GM21825 (cell line): ENCODE measurements around the gene METTL21A.
A peak's percentile ranks its signal among the peaks of the same experiment; 100 is the strongest.

Experiments
- ATAC-seq: cut with Tn5 transposase; IDR thresholded peaks from one replicate; pipeline ENCODE4 v1.9.1; 2021; ENCODE audit warnings: mild to moderate bottlenecking, moderate library complexity; ENCODE audit not compliant: unreplicated experiment

Gene METTL21A

GRCh38 chr2:207624185-207625013 lies 795 bp downstream of the METTL21A start:
- ATAC-seq = peak; percentile 34

- ATAC-seq = no peak
Measured at GRCh38 chr2:207621501-207622039, 3.6 kb downstream of the METTL21A start.

- ATAC-seq = peak; percentile 35
Measured at GRCh38 chr2:207619764-207620203, 5.4 kb downstream of the METTL21A start.

- ATAC-seq = no peak
Measured at GRCh38 chr2:207617011-207617671, 8.1 kb downstream of the METTL21A start.

- ATAC-seq = no peak
Measured at GRCh38 chr2:207616185-207616584, 9.0 kb downstream of the METTL21A start.

- ATAC-seq = no peak
Measured at GRCh38 chr2:207614824-207615223, 10.4 kb downstream of the METTL21A start.

GRCh38 chr2:207612714-207613113 lies 12.5 kb downstream of the METTL21A start:
- ATAC-seq = no peak

- ATAC-seq = no peak
Measured at GRCh38 chr2:207606829-207607228, 18.4 kb downstream of the METTL21A start.

- no peak for ATAC-seq
Measured at GRCh38 chr2:207606399-207606798, 18.8 kb downstream of the METTL21A start.

GRCh38 chr2:207603486-207603885 lies 21.7 kb downstream of the METTL21A start:
- no peak for ATAC-seq

- no peak for ATAC-seq
Measured at GRCh38 chr2:207601774-207602173, 23.4 kb downstream of the METTL21A start.

GRCh38 chr2:207600231-207600630 lies 25.0 kb downstream of the METTL21A start:
- no peak for ATAC-seq

- ATAC-seq = no peak
Measured at GRCh38 chr2:207599636-207600035, 25.6 kb downstream of the METTL21A start.

GRCh38 chr2:207594731-207595130 lies 30.5 kb downstream of the METTL21A start:
- no peak for ATAC-seq

- ATAC-seq = no peak
Measured at GRCh38 chr2:207594264-207594663, 30.9 kb downstream of the METTL21A start.

- no peak for ATAC-seq
Measured at GRCh38 chr2:207593277-207593676, 31.9 kb downstream of the METTL21A start.

- no peak for ATAC-seq
Measured at GRCh38 chr2:207589143-207589542, 36.1 kb downstream of the METTL21A start.

- no peak for ATAC-seq
Measured at GRCh38 chr2:207587305-207587704, 37.9 kb downstream of the METTL21A start.

- ATAC-seq = no peak
Measured at GRCh38 chr2:207584952-207585351, 40.2 kb downstream of the METTL21A start.

GRCh38 chr2:207571370-207571769 lies 53.8 kb downstream of the METTL21A start:
- ATAC-seq = no peak

- ATAC-seq = no peak
Measured at GRCh38 chr2:207567671-207568070, 57.5 kb downstream of the METTL21A start.
